Right kidney (tissue), 9 donors: ENCODE results near the gene RABIF.
"Not testable (repeated sequence)": the region's sequence is repeated elsewhere in the genome, so short reads cannot be mapped to it uniquely, and the experiment has no call there.

ENCODE experiments used
- DNase-seq: peaks from one replicate; pipeline ENCODE4 v3.0.0-alpha.2; 2016
- long read RNA-seq, 8 donors: transcript quantifications; one replicate each; lab custom pipeline, GENCODE V29; 2026

RABIF gene
- long read RNA-seq, donor 1, transcript RABIF-201 (2 exons, 2,430 nt): major isoform, 14 of 14 reads
- long read RNA-seq, donor 1, partial matches to known transcripts: 0 of 14 reads
- long read RNA-seq, donor 1, other reads (novel, unspliced or antisense): 0 of 14 reads
- long read RNA-seq, donor 2, transcript RABIF-201 (2 exons, 2,430 nt): major isoform, 8 of 8 reads
- long read RNA-seq, donor 2, partial matches to known transcripts: 0 of 8 reads
- long read RNA-seq, donor 2, other reads (novel, unspliced or antisense): 0 of 8 reads
- long read RNA-seq, donor 3, transcript RABIF-201 (2 exons, 2,430 nt): major isoform, 7 of 7 reads
- long read RNA-seq, donor 3, partial matches to known transcripts: 0 of 7 reads
- long read RNA-seq, donor 3, other reads (novel, unspliced or antisense): 0 of 7 reads
- long read RNA-seq, donor 4, transcript RABIF-201 (2 exons, 2,430 nt): major isoform, 8 of 8 reads
- long read RNA-seq, donor 4, partial matches to known transcripts: 0 of 8 reads
- long read RNA-seq, donor 4, other reads (novel, unspliced or antisense): 0 of 8 reads
- long read RNA-seq, donor 5, transcript RABIF-201 (2 exons, 2,430 nt): major isoform, 13 of 13 reads
- long read RNA-seq, donor 5, partial matches to known transcripts: 0 of 13 reads
- long read RNA-seq, donor 5, other reads (novel, unspliced or antisense): 0 of 13 reads
- long read RNA-seq, donor 6, transcript RABIF-201 (2 exons, 2,430 nt): major isoform, 14 of 14 reads
- long read RNA-seq, donor 6, partial matches to known transcripts: 0 of 14 reads
- long read RNA-seq, donor 6, other reads (novel, unspliced or antisense): 0 of 14 reads
- long read RNA-seq, donor 7, transcript RABIF-201 (2 exons, 2,430 nt): major isoform, 14 of 14 reads
- long read RNA-seq, donor 7, partial matches to known transcripts: 0 of 14 reads
- long read RNA-seq, donor 7, other reads (novel, unspliced or antisense): 0 of 14 reads
- long read RNA-seq, donor 8, transcript RABIF-201 (2 exons, 2,430 nt): major isoform, 8 of 8 reads
- long read RNA-seq, donor 8, partial matches to known transcripts: 0 of 8 reads
- long read RNA-seq, donor 8, other reads (novel, unspliced or antisense): 0 of 8 reads

DNA sequence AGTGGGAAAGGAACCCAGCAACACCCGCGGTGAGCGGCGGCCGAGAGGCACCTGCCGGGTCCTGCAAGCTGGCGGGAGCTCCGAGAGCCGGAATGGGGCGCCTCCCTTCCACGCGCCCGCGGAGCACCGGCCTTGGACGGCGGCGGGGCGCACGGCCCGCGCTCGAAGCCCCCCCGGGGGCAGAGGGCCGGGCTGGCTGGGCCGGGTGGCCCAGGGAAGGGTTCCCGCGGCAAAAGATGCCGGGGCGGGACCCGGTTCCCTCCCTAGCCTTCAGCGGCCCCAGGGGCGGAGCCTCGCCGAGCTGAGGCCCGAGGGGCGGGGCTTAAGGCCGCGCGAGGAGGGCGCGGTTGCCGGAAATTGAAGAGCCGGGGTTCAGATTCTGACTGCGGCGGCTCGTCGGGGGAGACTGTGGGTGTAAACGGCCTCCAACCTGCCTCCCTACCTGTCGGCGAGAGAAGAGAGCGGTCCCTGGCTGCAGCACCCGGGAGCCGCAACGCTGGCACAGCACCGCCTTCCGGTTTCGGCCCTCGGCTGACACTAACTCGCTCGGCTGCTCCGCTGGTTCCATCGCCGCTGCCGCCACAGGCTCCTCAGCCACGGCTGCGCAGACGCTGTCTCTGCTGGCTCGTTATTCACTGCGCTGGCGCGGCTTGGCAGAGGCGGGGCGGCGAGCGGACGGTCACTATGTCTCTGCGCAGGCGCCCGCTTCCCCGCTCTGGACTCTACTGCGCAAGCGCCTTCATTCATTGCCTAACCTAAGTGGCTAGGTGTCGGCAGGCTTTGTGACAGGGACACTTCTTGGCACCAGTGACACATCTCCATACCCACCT, at the start of gene RABIF:
TSS of gene RABIF (minus strand) at position 619 of the 830 bp plus-strand sequence. CDS start at position 568, 51 bp downstream.
- peak; percentile 100 for DNase-seq

DNA sequence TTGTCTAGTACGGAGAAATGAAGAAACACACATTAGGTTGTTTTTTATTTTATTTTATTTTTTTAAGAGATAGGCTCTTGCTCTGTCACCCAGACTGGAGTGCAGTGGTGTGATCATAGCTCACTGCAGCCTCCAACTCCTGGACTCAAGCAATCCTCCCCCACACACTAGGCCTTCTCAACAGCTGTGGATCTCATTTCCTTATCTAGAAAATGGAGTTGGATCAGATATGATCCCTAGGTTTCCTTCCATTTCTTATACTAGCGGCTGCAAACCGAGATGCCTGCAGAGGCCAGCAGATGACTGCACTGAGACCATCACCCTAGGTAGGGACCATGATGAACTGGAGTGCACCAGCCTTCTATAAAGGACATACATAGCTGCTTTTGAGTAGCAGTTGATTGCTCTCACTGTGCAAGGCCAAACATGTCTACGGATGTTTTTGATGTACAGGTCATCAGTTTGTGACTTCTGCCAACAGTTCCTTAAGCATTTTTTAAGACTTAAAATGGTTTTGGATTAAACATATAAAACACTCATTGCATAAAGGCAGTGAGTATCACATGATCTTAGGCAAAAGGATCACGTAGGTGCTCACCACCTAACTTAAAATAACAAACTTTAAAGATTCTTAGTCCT, 49.5 kb upstream of the RABIF start:
- no peak for DNase-seq

DNA sequence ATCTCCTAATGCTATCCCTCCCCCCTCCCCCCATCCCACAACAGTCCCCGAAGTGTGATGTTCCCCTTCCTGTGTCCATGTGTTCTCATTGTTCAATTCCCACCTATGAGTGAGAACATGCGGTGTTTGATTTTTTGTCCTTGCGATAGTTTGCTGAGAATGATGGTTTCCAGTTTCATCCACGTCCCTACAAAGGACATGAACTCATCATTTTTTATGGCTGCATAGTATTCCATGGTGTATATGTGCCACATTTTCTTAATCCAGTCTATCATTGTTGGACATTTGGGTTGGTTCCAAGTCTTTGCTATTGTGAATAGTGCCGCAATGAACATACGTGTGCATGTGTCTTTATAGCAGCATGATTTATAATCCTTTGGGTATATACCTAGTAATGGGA, 47.5 kb upstream of the RABIF start:
- DNase-seq: not testable (repeated sequence)

DNA sequence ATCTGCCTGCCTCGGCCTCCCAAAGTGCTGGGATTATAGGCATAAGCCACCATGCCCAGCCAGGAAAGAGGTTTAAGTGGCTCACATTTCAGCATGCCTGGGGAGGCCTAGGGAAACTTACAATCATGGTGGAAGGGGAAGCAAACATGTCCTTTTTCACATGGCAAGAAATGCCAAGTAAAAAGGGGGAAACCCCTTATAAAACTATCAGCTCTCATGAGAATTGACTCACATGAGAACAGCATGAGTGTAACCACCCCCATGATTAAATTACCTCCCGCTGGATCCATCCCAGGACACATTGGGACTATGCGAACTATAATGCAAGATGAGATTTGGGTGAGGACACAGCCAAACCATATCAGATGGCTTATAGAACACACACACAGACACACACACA, 46.9 kb upstream of the RABIF start:
- DNase-seq: no peak

DNA sequence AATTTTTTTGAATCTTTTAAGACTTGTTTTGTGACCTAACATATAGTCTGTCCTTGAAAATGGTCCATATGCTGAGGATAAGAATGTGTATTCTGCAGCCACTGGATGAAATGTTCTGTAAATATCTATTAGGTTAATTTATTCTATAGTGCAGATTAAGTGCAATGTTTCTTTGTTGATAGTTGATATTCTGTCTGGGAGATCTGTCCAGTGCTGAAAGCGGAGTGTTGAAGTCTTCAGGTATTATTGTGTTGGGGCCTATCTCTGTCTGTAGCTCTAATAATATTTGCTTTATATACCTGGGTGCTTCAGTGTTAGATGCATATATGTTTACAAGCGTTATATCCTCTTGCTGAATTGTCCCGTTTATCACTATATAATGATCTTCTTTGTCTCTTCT, 45.8 kb upstream of the RABIF start:
- DNase-seq: no peak

DNA sequence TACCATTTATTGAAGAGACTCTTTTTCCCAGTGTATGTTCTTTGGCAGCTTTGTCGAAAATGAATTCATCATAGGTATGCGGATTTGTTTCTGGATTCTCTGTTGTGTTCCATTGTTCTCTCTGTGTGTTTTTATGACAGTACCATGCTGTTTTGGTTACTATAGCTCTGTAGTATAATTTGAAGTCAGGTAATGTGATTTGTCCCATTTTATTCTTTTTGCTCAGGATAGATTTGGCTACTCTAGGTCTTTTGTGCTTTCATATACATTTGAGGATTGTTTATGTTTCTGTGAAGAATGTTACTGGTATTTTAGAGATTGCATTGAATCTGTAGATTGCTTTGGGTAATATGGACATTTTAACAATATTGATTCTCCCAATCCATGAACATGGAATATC, 43.5 kb upstream of the RABIF start:
- DNase-seq: no peak

DNA sequence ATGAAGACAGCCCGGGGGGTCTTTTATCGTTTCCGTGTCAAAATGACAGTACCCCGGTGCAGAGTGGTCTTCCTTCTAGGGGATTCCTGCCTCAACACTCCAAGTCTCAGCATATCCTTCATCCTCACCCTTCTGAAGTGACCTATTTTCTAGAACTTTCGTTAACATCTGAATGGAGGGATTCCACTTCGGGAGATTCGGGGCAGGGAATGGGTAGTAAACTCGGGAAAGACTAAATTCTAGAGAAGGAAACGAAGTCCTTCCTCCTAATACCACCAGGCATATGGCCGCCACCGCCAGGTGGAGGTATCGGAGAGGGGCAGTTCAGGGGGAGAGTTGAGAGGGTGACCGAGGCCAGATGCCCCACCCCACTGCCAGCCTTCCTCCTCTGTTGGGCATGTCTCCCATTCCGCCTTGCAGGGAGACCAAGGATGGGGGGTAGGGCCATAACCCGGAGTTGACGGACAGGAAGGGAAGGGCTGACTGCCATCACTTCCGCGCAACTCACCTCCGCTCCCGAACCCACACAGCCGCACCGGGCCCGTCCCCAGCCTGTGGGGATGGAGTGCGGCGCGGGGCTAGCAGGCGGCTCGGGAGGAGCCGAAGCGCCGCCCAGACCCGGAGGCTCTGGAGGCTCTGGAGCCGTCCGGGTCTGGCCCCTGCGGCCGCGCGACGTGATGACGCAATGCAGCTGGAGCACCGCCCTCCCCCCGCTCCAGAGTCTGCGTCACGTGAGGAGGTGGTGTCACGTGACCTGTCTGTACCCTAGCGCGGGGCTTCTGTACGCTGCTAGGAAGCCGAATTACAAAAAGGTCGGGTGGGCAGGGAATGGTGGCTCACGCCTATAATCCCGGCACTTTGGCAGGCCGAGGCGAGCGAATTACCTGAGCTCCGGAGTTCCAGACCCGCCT, 37.9 kb upstream of the RABIF start, which contains the start of gene KLHL12:
TSS of gene KLHL12 (minus strand) at position 654 of the 911 bp plus-strand sequence. CDS start 2,072 bp downstream, outside the sequence.
- DNase-seq: peak; percentile 96

DNA sequence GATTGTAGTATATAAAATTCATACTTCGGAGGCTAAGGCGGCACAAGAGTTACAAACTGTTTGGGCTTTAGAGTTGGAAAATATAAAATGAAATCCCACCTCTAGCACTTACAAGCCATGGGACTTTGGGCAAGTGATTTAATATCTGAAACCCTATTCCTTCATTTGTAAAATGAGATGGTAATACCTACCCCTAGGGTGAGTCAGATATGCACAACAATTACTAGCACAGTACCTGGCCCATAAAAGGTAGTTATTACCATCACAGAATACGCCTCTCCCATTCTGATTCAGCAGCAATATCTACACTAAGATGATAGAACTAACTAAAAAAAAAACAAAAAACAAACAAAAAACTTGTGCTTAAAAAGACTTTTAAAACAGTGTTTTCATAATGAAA, 34.6 kb upstream of the RABIF start:
- no peak for DNase-seq

DNA sequence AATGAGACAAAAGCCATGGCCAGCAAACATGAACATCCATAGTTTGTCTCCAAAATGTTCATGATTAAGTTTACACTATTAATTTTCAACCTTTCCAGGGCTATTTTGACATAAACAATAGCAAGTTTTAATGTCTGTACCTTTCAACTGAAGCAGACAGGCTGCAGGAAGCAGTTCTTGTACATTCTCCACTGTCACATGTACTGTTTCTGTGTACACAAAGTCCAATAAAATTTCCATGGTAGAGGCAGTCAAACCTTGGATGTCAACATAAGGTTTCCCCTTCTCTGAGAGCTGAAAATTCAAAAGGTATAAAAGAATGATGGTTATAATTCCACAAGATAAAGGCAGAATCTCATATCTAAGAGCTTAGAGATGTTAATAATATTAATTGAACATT, 30.7 kb upstream of the RABIF start:
- no peak for DNase-seq

DNA sequence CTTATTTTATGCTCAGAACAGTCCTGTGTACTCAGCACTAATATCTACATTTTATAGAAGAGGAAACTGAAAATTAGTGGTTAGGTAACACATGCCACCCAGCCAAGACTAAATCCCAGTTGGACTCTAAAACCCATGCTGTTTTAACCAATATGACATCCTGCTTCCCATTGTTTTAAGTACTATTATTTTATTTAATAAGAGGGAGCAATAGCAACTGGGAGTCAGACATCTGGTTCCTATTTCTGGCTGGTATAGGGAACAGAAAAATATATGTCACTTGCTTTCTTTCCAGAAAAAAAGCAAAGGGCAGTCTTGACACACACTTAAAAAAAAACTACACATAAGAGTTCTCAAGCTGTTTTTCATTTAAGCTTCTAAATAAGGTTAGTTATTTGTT, 26.2 kb upstream of the RABIF start:
- DNase-seq: no peak

DNA sequence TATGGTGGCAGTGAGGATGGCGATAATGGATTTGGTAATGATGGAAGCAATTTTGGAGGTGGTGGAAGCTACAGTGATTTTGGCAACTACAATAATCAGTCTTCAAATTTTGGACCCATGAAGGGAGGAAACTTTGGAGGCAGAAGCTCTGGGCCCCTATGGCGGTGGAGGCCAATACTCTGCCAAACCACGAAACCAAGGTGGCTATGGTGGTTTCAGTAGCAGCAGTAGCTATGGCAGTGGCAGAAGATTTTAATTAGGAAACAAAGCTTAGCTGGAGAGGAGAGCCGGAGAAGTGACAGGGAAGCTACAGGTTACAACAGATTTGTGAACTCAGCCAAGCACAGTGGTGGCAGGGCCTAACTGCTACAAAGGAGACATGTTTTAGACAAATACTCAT, 23.5 kb upstream of the RABIF start:
- DNase-seq: not testable (repeated sequence)

DNA sequence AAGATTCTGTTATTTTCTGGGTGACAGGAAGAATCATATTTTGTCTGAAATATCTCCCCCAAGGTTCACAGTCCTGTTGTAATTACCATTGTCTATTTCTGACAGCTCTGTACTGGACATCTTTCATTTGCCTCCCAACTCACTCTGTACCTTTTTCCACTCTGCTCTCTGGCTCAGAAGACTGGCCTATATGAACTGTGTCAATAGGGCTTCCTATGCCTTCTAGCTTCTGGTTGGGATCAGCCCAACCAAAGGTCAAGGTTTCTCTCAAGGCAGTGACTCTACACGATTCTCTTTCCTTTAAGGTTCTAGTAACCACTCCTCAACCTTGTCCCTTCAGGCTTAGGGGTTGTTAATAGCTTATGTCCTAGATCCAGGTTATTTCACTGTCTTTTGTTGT, 20.5 kb upstream of the RABIF start:
- no peak for DNase-seq

DNA sequence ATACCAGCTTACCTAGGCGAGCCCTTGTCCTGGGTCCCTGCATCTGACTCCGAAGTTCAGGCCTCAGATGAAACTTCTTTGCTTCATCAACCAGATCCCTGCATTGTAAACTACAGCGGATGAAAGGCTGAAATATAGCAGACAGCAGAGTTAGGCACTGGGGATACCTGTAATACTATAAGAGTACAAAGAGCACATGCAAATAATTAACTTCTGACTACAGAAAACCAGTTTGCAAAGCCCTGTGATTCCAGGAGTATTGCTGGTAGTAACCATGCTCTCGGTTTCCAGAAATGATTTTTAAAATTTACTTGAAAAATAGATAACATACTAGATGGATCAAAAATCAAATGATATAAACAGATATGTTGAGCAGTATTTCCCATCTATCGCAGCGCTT, 20.0 kb upstream of the RABIF start:
- no peak for DNase-seq

DNA sequence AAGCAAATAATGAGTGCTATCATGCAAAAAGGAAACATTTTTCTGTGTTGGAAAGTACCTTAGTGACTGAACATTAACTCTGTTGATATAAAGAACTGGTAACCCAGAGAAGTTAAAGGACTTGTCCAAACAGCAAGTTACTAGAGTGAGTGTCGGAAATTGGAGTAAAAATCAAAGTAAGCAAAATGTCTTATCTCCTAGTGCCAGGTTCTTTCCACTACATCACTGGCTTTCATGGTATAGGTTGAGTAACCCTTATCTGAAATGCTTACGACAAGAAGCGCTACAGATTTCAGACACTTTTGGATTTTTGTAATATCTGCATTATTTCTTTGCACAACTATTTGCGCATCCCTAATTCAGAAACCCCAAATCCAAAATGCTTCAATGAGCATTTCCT, 16.4 kb upstream of the RABIF start:
- no peak for DNase-seq

DNA sequence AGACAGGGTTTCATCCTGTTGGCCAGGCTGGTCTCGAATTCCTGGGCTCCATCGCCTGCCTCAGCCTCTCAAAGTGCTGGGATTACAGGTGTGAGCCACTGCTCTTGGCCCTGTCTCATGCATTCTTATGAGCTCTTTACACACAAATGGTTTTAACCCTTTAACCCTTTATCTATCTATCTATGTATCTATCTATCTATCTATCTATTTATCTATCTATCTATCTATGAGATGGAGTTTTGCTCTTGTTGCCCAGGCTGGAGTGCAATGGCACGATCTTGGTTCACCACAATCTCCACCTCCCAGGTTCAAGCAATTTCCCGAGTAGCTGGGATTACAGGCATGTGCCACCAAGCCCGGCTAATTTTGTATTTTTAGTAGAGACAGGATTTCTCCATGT, 14.9 kb upstream of the RABIF start:
- DNase-seq: not testable (repeated sequence)

DNA sequence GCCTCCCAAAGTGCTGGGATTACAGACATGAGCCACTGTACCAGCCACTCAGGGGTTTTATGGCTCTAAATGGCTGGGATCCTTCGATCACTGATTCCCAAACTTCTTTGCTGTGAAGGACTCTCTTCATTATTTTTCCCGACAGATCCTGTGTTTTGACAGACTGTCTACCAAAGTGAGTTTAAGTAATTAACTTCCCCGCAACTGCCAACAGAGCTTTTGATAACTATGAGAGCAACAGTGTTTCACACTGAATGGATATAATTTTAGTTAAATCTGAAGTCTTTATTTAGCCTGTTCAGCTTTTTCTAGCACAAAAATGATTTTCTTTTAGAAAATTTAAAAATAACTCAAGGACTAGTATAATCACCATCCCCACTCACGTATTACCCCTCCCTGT, 12.6 kb upstream of the RABIF start:
- no peak for DNase-seq

DNA sequence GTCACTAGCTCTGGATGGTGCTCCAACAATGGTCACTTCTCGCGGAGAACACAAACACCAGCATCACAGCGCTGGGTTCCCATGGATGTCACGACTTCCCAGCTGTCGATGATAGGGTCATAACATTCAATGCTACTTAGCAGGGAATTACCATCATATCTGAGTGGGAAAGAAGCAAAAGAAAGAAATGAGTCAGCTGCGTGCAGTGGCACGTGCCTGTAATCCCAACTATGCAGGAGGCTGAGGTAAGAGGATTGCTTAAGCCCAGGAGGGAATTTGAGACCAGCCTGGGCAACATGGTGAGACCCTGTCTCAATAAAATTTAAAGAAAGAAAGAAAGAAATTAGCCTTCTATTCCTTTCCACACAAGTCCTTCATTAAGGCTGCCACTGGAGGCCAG, 3.6 kb upstream of the RABIF start:
- DNase-seq: no peak

DNA sequence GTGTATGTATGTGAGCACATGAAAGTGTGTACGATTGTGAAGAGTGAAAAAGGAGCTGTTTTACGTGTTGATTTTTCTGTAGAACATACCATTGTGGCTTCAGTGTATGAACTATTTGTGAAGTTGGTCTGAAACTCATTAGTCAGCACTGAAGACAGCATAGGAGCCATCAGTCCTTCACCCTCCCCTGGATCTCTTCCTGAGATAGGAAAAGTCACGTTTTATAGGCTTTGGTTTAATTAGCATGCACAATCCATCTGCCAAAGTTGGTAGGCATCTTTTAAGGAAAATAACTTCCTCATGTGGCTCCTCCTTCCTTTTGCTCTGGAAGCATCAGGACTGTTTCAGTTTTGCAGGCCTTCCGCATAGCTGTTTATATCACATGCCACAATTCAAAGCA, 1.4 kb upstream of the RABIF start:
- DNase-seq: no peak

DNA sequence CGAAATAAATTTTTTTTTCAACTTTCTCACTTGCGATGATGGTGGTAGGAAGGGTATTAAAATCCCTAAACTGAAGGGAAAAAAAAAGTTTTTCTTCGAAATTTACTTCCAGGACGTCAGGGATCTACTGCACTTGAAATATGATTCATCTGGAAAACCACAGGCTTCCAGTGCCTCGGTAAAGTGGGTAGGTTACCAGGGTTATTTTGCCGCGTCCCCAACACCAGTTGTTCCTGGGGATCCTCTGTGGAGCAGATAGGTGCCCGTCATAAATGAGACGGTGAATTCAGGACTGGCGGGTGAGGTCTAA, 773 bp downstream of the RABIF start:
- DNase-seq: no peak

DNA sequence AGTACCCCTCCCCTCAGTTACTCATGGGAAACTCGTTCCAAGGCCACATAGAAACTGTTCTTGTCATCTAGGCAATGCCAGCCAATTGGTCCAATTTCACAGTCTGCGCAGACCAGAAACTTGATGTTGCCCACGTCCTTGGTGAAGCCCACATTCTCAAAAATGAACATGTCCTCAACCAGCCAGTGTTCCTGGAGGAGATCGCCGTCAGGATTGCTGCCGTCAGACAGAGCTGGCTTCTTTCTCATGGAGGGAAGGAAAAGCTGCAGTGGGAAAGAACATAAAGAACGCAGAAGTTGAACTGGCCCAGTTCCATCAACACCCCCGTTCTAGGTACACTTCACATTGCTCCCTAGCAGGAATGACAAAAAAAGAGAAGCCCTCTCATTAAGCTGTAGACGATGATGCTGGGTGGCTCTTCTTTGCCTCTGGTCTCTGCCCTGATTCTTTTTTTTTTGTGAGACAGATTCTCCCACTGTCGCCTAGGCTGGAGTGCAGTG, 7.9 kb downstream of the RABIF start:
- no peak for DNase-seq
